Measurements from ENCODE around the gene RTRAF.

Gene RTRAF

GRCh38 chr14:52051871-52052270 is 62.5 kb downstream of the RTRAF start:
- DNase-seq = no peak

DNA sequence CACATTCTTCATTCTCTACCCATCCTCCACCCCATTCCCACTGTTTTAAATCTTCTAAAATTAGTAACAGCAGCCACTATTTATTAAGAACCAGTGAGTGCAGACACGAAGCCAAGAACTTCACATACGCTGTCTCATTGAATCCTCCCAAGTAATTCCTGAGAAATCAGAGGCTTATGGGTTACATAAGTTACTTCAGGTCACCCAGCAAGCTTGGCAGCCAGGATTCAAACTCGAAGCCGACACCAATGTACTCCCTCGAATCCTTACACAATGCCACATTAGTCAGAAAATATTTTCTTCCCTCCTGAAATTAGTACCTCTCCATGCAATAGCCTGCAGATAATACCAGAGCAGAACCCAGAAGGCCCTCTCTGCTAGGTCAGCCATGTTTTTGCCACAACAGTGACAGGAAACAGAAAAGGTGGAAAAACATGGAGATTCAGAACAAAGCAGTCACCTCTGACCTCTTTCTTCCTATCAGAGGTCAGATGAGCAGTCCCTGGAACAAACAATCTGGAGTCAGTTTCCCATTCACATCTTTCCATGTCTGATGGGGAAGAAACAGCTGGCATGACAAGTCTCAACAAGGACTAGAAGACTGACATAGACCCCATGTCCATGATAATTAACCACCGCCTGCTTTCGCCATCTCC is 63.1 kb downstream of the RTRAF start:
- no peak for DNase-seq

DNA sequence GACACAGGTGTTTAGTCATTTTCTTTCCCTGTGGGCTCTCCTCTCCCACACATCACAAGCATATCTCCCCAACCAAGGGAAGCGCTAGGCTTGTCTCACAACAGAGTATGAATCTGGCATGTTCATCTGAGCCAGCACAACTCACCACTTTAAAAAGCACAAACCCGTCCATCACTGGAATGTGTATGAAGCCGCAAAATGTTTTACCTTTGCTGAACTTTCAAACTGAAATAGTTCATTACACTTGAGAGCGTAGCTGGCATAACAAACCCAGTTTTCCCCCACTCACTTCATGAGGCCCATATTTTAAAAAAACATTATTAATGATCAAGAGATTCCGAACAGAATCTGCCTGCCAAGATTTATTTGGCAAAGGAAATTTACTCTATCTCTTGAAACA is 63.7 kb downstream of the RTRAF start:
- DNase-seq = no peak

GRCh38 chr14:52054678-52055077 is 65.3 kb downstream of the RTRAF start:
- no peak for DNase-seq

- DNase-seq = no peak
These were observed 65.8 kb downstream of the RTRAF start for GRCh38 chr14:52055167-52055566.

DNA sequence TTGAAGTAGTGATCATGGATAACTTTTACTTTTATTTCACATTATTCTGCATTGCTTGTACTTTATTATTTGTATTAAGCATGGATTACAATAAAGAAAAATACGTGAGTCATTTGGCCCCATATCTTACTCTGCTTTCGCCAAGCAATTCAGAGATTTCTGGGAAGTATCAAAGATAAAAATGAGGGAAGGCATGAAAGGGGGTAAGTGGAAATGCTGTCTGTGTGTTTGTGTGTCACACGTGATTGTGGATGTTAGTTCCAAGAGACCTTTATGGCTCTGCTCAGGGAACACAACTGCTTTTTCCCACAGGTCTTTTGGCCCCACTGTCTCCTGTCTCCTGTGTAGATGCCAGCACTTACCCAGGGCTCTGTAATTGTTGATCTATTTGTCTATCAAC is 69.0 kb downstream of the RTRAF start:
- no peak for DNase-seq

DNA sequence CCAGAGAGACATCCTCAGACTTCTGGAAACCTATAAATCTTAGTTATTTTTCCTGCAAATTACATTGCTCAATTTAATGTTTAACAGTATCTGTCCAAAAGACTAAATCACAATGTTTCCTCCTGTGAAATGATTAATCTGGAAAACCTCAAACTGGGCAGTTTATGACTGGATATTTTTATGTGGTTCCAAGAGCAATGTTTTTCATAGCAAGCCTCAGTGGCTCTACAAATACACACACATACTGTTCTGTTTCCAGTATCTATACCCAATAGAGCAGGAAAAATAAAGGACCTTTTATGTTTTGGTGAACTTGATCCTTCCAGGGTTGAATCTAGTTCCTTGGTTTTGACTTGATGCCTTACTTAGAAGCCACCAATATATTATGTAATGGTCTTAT is 70.3 kb downstream of the RTRAF start:
- DNase-seq = no peak

DNA sequence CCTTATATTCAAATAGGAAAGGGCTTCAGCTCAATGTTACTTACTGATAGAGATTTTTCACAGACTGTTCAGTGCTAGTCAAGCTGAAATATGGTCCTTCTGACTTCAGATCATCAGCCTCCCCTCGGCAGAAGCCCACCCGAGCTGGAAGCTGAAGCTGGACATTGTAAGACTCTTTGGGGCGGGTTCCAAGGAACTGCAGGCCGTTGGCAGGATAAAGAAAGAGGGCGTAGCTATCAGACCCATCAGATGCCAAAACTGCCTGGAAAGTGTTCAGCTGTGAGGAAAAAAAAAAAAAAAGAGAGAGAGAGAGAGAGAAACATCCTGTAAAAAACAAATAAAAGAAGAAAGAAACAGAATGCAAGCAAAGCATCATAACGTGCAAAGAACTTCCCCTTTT is 70.7 kb downstream of the RTRAF start:
- no peak for DNase-seq

All from activated CD4-positive, alpha-beta T cell treated with anti-CD3 and anti-CD28 coated beads, Interleukin-2, amount 50 U/mL, for 4 hours (primary cell).